ENCODE results near the gene GDPD5.
"Not testable (repeated sequence)": the region's sequence is repeated elsewhere in the genome, so short reads cannot be mapped to it uniquely, and the experiment has no call there.

Gene GDPD5

GRCh38 chr11:75428989-75429640 lies 96.6 kb downstream of the GDPD5 start:
- no peak for DNase-seq (ENCODE audit: low read depth)

GRCh38 chr11:75428281-75428724 lies 97.4 kb downstream of the GDPD5 start:
- DNase-seq (ENCODE audit: low read depth): peak; percentile 39

GRCh38 chr11:75427181-75427580 lies 98.6 kb downstream of the GDPD5 start:
- DNase-seq (ENCODE audit: low read depth): no peak

- no peak for DNase-seq (ENCODE audit: low read depth)
Observed at GRCh38 chr11:75426720-75427086, 99.0 kb downstream of the GDPD5 start.

- no peak for DNase-seq (ENCODE audit: low read depth)
Observed at GRCh38 chr11:75425422-75425821, 100.3 kb downstream of the GDPD5 start.

GRCh38 chr11:75424396-75424795 lies 101.3 kb downstream of the GDPD5 start:
- no peak for DNase-seq (ENCODE audit: low read depth)

- DNase-seq (ENCODE audit: low read depth): no peak
Observed at GRCh38 chr11:75423721-75424120, 102.0 kb downstream of the GDPD5 start.

- DNase-seq (ENCODE audit: low read depth): no peak
Observed at GRCh38 chr11:75422248-75423231, 103.2 kb downstream of the GDPD5 start.

GRCh38 chr11:75421902-75422247 lies 103.9 kb downstream of the GDPD5 start:
- no peak for DNase-seq (ENCODE audit: low read depth)

- DNase-seq (ENCODE audit: low read depth): no peak
Observed at GRCh38 chr11:75421035-75421602, 104.6 kb downstream of the GDPD5 start.

GRCh38 chr11:75420224-75421034 lies 105.3 kb downstream of the GDPD5 start:
- no peak for DNase-seq (ENCODE audit: low read depth)

GRCh38 chr11:75413864-75414263 lies 111.9 kb downstream of the GDPD5 start:
- no peak for DNase-seq (ENCODE audit: low read depth)

- DNase-seq (ENCODE audit: low read depth): not testable (repeated sequence)
Observed at GRCh38 chr11:75413146-75413545, 112.6 kb downstream of the GDPD5 start.

- DNase-seq (ENCODE audit: low read depth): not testable (repeated sequence)
Observed at GRCh38 chr11:75409971-75410370, 115.8 kb downstream of the GDPD5 start.

- no peak for DNase-seq (ENCODE audit: low read depth)
Observed at GRCh38 chr11:75408957-75409219, 116.9 kb downstream of the GDPD5 start.

- no peak for DNase-seq (ENCODE audit: low read depth)
Observed at GRCh38 chr11:75406338-75406777, 119.4 kb downstream of the GDPD5 start.

GRCh38 chr11:75403983-75404658 lies 121.6 kb downstream of the GDPD5 start:
- DNase-seq (ENCODE audit: low read depth): no peak

GRCh38 chr11:75403037-75403436 lies 122.7 kb downstream of the GDPD5 start:
- no peak for DNase-seq (ENCODE audit: low read depth)

- no peak for DNase-seq (ENCODE audit: low read depth)
Observed at GRCh38 chr11:75402002-75402773, 123.6 kb downstream of the GDPD5 start.

- DNase-seq (ENCODE audit: low read depth): no peak
Observed at GRCh38 chr11:75400146-75400865, 125.4 kb downstream of the GDPD5 start.

All from stimulated activated CD8-positive, alpha-beta memory T cell treated with anti-CD3 and anti-CD28 coated beads, Interleukin-12 subunit alpha, Interleukin-12 subunit beta, amount 100 ng/mL, for 1 hour (primary cell).